GM12801 (cell line): ENCODE data around the gene ZNF546.

Experiments used
- CTCF ChIP-seq: IDR thresholded peaks from one replicate; pipeline ENCODE4 v1.5.1; 2011; ENCODE audit warnings: control low read depth; ENCODE audit not compliant: insufficient read length; ENCODE audit errors: extremely low read depth

The ZNF546 gene

GRCh38 chr19:39967561-39967960 is 29.3 kb upstream of the ZNF546 start:
- no peak for TF ChIP-seq CTCF

GRCh38 chr19:39968789-39969188 is 28.1 kb upstream of the ZNF546 start:
- no peak for TF ChIP-seq CTCF

DNA sequence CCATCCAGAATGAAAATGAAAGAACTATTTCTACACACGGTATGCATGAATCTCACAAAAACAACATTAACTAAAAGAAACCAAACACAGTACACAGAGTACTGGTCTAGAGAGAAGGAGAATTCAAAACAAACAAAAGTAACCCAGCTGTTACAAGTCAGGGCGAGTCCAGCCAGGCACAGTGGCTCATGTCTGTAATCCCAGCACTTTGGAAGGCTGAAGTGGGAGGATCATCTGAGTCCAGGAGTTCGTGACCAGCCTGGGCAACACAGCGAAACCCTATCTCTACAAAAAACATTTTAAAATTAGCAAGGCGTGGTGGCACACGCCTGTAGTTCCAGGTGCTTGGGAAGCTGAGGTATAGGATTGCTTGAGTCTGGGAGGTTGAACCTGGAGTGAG is 27.6 kb upstream of the ZNF546 start:
- no peak for TF ChIP-seq CTCF

- no peak for TF ChIP-seq CTCF
Measured at GRCh38 chr19:39969681-39970424, 27.0 kb upstream of the ZNF546 start.

GRCh38 chr19:39970425-39970674 is 26.5 kb upstream of the ZNF546 start:
- TF ChIP-seq CTCF = no peak

GRCh38 chr19:39970675-39971379 is 26.0 kb upstream of the ZNF546 start, which contains the start of gene PSMC4:
PSMC4 (plus strand) TSS chr19:39971165; CDS start chr19:39971203, 38 bp downstream.
- no peak for TF ChIP-seq CTCF

DNA sequence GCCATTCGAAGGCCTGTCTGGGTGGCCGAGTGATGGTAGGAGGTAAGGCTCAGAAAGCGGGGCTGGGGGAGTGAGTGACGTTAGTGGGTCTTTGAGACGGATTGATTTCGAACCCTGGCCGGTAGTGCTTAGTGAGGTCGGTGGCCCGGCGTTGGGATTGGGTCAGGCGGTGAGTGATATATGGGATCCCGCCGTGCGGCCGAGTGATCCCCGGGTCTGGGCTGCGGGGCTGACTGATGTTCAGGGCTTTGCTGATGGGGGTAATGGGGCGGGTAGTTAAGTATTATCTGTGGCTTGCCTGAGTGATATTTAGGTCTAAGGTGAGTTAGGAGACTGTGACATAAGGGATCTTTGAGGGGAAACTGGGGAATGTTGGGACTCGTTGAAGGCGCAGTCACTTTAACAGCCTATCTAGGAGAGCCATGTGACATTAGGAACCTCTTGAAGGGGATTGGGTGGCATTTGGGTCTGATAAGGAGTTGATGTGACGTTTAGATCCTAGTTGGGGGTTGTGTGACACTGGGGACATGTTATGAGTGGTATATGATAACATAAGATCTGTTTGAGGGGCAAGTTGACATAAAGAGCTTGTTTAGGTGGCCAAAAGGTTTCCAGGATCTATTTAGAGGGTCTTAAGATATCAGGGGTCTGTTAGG is 25.4 kb upstream of the ZNF546 start:
- no peak for TF ChIP-seq CTCF
